ENCODE results near the gene SETBP1. TPM values are rescaled to one million over a fixed set of nuclear protein-coding genes. Genes with fewer than 3 reads are reported as not detected.

The SETBP1 gene
- total and polyA plus RNA-seq, 9 of the 15 experiments (the other 6 are each of a cell fraction or from before 2014, with no cell fraction given), result under 0.01 to 0.13 (median 0.04) TPM

DNA sequence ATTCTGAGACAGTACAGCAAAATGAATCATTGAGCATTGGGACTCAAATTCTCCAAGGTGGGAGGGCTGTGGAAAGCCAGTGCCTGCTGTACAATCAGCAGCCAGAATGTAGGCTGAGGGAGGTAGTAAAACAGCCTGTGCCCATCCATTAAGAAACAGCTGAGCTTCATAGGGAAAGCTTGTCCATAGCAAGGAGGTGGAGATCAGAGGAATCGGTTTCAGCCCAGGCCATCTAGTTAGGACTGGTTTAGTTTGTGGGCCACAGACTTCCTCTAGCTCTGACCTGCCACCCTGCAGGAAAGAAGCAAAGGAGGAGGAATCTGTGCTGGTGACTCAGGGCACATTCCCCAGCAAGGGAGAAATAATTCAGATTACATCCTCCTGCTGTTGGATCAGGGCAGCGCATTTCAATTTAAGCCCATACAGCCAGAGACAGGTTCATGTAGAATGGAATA lies 333.4 kb downstream of the SETBP1 start:
- Histone ChIP-seq H3K4me1 (replicated peaks in 1 of 2; ENCODE audit: control insufficient read depth in 2 of 2, insufficient read depth in 2 of 2, low read length in 2 of 2) (no peaks in the 10 kb centered on the region), H3K36me3 (ENCODE audit: control insufficient read depth, insufficient read depth, low read length) (no peaks in the 10 kb centered on the region), H4K20me1 (replicated peaks; ENCODE audit: control insufficient read depth, insufficient read depth, low read length) (no peaks in the 10 kb centered on the region), H3K27me3 (ENCODE audit: control insufficient read depth in 2 of 2, insufficient read depth in 2 of 2, low read length in 2 of 2) (peaks cover 0 to 5% of the 10 kb centered on the region in 2 experiments; a peak in 1 of 5 replicates), H2AFZ (ENCODE audit: low read depth, low read length) (no peak overlapping the region), H3K9ac (ENCODE audit: insufficient read depth in 1 of 2, low read depth in 2 of 2, low read length in 2 of 2) (no peak overlapping the region), H3K4me2 (ENCODE audit: insufficient read depth, low read length) (no peak overlapping the region), H3K27ac (ENCODE audit: extremely low read depth, low read depth, low read length) (no peak overlapping the region), H3K79me2 (ENCODE audit: control insufficient read depth, insufficient read depth, low read length) (no peaks in the 10 kb centered on the region), H3K4me3 (no peak overlapping the region), H3K9me3 (replicated peaks; ENCODE audit: control insufficient read depth, insufficient read depth, low read depth, low read length) (no peaks in the 10 kb centered on the region), H3K9me1 (ENCODE audit: control insufficient read depth, insufficient read depth, low read length) (no peaks in the 10 kb centered on the region)
- no TSS peak for BruUV-seq (replicated peaks)
- intact Hi-C loops (cut with micrococcal nuclease), result no loop called here
- CTCF ChIA-PET (ENCODE audit: low intra/inter-chr PET ratio), result no interaction called here
- no peak for DNase-seq (ENCODE audit: extremely low read depth in 1 of 4, low spot score in 3 of 4)
- POLR2A ChIA-PET, result no interaction called here
- in situ Hi-C loops (cut with MboI), result no loop called here
- ATAC-seq, result no peak
- no peak for FAIRE-seq
- 10% methylated on average over 2 of the region's 2 CpGs for WGBS (ENCODE audit: insufficient coverage, low coverage, missing lambda C conversion rate)
- TF ChIP-seq EZH2 (IDR thresholded peaks at IDR 0.05; ENCODE audit: borderline replicate concordance, low read depth, low read length) (no peak), HNRNPLL (IDR thresholded peaks at IDR 0.05; ENCODE audit: low read depth, low read length, poor library complexity, severe bottlenecking) (no peak), MTA3 (IDR thresholded peaks at IDR 0.05; ENCODE audit: borderline replicate concordance) (no peak), ZNF57 (CRISPR knock-in tag; IDR thresholded peaks at IDR 0.05) (no peak), CHD2 (IDR thresholded peaks at IDR 0.05; ENCODE audit: low read depth, low read length) (no peak)
- TF ChIP-seq, protein P1, sequence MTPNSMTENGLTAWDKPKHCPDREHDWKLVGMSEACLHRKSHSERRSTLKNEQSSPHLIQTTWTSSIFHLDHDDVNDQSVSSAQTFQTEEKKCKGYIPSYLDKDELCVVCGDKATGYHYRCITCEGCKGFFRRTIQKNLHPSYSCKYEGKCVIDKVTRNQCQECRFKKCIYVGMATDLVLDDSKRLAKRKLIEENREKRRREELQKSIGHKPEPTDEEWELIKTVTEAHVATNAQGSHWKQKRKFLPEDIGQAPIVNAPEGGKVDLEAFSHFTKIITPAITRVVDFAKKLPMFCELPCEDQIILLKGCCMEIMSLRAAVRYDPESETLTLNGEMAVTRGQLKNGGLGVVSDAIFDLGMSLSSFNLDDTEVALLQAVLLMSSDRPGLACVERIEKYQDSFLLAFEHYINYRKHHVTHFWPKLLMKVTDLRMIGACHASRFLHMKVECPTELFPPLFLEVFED (CRISPR knock-in tag; conservative IDR thresholded peaks at IDR 0.05), result no peak
- TF ChIP-seq, protein P2, sequence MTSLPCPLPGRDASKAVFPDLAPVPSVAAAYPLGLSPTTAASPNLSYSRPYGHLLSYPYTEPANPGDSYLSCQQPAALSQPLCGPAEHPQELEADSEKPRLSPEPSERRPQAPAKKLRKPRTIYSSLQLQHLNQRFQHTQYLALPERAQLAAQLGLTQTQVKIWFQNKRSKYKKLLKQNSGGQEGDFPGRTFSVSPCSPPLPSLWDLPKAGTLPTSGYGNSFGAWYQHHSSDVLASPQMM (CRISPR knock-in tag; IDR thresholded peaks at IDR 0.05), result no peak
- TF ChIP-seq, protein P3, sequence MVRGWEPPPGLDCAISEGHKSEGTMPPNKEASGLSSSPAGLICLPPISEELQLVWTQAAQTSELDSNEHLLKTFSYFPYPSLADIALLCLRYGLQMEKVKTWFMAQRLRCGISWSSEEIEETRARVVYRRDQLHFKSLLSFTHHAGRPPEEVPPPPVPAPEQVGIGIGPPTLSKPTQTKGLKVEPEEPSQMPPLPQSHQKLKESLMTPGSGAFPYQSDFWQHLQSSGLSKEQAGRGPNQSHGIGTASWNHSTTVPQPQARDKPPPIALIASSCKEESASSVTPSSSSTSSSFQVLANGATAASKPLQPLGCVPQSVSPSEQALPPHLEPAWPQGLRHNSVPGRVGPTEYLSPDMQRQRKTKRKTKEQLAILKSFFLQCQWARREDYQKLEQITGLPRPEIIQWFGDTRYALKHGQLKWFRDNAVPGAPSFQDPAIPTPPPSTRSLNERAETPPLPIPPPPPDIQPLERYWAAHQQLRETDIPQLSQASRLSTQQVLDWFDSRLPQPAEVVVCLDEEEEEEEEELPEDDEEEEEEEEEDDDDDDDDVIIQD (CRISPR knock-in tag; IDR thresholded peaks at IDR 0.05), result no peak
